ENCODE measurements around the gene GOLGB1. TPM values are rescaled to one million over a fixed set of nuclear protein-coding genes. Genes with fewer than 3 reads are reported as not detected.

GOLGB1 gene
- total and polyA plus RNA-seq, 10 of the 15 experiments (the other 5 are each of a cell fraction or from before 2014, with no cell fraction given): 7.4 to 34.5 (median 21.8) TPM

DNA sequence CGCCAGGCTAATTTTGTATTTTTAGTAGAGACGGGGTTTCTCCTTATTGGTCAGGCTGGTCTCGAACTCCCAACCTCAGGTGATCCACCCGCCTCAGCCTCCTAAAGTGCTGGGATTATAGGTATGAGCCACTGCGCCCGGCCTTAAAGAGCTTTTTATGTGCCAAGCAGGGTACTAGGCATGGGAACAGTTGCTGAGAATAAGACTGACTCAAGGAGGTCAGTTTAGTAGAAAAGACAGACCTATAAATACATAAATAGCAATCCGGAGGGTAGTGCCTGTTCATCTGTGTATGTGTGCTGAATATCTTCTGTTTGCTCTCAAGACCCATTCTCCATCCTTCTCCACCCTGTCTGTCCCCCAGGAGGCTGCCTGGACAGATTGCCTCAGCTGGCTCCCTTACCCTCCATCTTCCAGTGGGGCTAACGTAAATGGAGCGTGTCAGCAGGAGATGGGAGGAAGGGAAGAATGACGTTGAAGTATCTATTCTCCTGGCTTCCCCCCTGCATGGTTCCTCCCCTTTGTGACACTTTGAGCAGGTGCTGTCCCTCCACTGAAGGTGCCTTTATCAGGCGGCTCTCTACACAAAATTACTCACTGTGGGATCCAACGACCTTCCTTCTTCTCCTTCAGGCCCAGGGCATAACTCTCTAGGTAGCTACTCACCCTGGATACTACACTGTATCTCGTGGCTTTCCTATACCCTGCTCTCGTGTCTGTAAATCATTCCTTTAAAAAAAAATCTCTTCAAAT lies 125.2 kb downstream of the GOLGB1 start:
- intact Hi-C loops (cut with micrococcal nuclease; ENCODE audit: unreplicated experiment): no loop called here
- in situ Hi-C loops (cut with MboI): no loop called here
- DNase-seq (ENCODE audit: low read depth, low spot score) (no peak), FAIRE-seq (no peak), ATAC-seq (no peak; the same call in 2 of the 3 replicates)
- CTCF ChIA-PET: no interaction called here
- POLR2A ChIA-PET: no interaction called here
- Histone ChIP-seq H3K4me2 (ENCODE audit: control insufficient read depth, insufficient read depth) (no peak overlapping the region), H2AFZ (ENCODE audit: control insufficient read depth, low read depth, low read length) (no peak overlapping the region), H3K79me2 (ENCODE audit: control insufficient read depth, insufficient read depth, low read length) (no peaks in the 10 kb centered on the region), H3K36me3 (ENCODE audit: control insufficient read depth in 2 of 2, insufficient read depth in 2 of 2, low read length in 1 of 2) (no peaks in the 10 kb centered on the region), H3K27me3 (replicated peaks in 1 of 2; ENCODE audit: control insufficient read depth in 2 of 2, insufficient read depth in 2 of 2, low read length in 1 of 2) (no peaks in the 10 kb centered on the region), H3K4me3 (no peak overlapping the region), H3K9ac (ENCODE audit: control insufficient read depth, insufficient read depth, low read length) (no peak overlapping the region), H3K9me3 (replicated peaks; ENCODE audit: control insufficient read depth, insufficient read depth, low read length) (no peaks in the 10 kb centered on the region), H4K20me1 (ENCODE audit: control insufficient read depth, insufficient read depth) (no peaks in the 10 kb centered on the region), H3K27ac (ENCODE audit: control insufficient read depth, insufficient read depth) (no peak overlapping the region), H3K4me1 (ENCODE audit: control insufficient read depth, insufficient read depth, low read length) (no peaks in the 10 kb centered on the region)
- RAD21 ChIA-PET (ENCODE audit: unreplicated experiment): no interaction called here
- SMC1A ChIA-PET (ENCODE audit: uncharacterized antibody, unreplicated experiment): no interaction called here
- TF ChIP-seq RELB (IDR thresholded peaks at IDR 0.05; ENCODE audit: low read depth): no peak
- TF ChIP-seq, protein P1, sequence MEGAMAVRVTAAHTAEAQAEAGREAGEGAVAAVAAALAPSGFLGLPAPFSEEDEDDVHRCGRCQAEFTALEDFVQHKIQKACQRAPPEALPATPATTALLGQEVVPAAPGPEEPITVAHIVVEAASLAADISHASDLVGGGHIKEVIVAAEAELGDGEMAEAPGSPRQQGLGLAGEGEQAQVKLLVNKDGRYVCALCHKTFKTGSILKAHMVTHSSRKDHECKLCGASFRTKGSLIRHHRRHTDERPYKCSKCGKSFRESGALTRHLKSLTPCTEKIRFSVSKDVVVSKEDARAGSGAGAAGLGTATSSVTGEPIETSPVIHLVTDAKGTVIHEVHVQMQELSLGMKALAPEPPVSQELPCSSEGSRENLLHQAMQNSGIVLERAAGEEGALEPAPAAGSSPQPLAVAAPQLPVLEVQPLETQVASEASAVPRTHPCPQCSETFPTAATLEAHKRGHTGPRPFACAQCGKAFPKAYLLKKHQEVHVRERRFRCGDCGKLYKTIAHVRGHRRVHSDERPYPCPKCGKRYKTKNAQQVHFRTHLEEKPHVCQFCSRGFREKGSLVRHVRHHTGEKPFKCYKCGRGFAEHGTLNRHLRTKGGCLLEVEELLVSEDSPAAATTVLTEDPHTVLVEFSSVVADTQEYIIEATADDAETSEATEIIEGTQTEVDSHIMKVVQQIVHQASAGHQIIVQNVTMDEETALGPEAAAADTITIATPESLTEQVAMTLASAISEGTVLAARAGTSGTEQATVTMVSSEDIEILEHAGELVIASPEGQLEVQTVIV (IDR thresholded peaks at IDR 0.05; ENCODE audit: borderline replicate concordance, partially characterized antibody): no peak
- TF ChIP-seq MLLT1 (IDR thresholded peaks at IDR 0.05): no peak
- TF ChIP-seq RAD51 (IDR thresholded peaks at IDR 0.05): no peak
- TF ChIP-seq NFXL1 (IDR thresholded peaks at IDR 0.05; ENCODE audit: borderline replicate concordance): no peak
- 51% methylated on average over 14 of the region's 14 CpGs for WGBS (ENCODE audit: insufficient coverage, insufficient replicate concordance, low lambda C conversion rate, missing lambda C conversion rate)
- no TSS peak for BruUV-seq (replicated peaks)

All from GM12878 (cell line).